ENCODE measurements around the gene ERCC6L2. TPM values are rescaled to one million over a fixed set of nuclear protein-coding genes. Genes with fewer than 3 reads are reported as not detected.

ERCC6L2 gene
- total RNA-seq, 2 donors from 2014 or later, result 38.6 to 43.4 TPM

DNA sequence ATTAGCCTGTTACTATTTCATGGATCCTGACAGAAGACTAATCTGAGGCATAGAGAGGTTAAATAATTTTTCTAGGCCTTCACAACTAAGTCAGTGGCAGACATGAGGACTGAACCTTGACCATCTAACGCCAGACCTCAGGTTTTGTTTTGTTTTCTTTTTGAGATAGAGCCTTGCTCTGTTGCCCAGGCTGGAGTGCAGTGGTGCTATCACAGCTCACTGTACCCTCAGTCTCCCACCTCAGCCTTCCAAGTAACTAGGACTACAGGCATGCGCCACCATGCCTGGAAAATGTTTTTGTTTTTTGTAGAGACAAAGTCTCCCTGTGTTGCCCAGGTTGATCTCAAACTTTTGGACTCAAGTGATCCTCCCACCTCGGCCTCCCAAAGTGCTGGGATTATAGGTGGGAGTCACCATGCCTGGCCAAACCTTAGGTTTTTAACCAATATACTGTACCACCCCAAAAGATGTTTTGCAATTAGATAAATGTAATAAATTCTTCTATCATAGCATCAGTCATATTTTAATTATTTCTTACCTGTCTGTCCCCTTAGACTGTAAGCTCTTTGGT lies 35.4 kb downstream of the ERCC6L2 start:
- Histone ChIP-seq H3K27ac (no peak overlapping the region), H3K4me3 (no peak overlapping the region), H3K27me3 (no peaks in the 10 kb centered on the region), H3K4me1 (no peaks in the 10 kb centered on the region), H3K36me3 (peaks cover 8% of the 10 kb centered on the region), H3K9me3 (no peaks in the 10 kb centered on the region)
- DNase-seq (ENCODE audit: low spot score), result no peak
- TF ChIP-seq, protein P1, sequence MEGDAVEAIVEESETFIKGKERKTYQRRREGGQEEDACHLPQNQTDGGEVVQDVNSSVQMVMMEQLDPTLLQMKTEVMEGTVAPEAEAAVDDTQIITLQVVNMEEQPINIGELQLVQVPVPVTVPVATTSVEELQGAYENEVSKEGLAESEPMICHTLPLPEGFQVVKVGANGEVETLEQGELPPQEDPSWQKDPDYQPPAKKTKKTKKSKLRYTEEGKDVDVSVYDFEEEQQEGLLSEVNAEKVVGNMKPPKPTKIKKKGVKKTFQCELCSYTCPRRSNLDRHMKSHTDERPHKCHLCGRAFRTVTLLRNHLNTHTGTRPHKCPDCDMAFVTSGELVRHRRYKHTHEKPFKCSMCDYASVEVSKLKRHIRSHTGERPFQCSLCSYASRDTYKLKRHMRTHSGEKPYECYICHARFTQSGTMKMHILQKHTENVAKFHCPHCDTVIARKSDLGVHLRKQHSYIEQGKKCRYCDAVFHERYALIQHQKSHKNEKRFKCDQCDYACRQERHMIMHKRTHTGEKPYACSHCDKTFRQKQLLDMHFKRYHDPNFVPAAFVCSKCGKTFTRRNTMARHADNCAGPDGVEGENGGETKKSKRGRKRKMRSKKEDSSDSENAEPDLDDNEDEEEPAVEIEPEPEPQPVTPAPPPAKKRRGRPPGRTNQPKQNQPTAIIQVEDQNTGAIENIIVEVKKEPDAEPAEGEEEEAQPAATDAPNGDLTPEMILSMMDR (IDR thresholded peaks at IDR 0.05), result no peak

DNA sequence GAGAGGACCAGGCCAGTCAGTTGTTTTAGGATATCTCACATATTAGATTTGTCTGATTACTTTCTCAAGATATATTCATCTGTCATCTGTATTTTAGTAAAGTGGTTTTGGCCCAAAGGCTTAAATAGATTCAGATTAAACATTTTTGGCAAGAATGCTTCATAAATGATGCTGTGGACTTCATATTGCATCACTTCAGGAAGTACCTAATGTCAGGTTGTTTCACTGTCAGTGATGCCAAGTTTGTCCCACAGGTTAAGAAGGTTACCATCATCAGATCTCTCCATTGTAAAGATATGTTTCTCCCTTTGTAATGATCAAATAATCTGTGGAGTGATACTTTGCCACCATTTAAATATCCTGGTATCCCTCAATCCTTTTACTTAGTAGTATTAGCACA lies 37.3 kb downstream of the ERCC6L2 start:
- Histone ChIP-seq H3K27ac (no peak overlapping the region), H3K36me3 (peaks cover 12% of the 10 kb centered on the region), H3K4me1 (no peaks in the 10 kb centered on the region), H3K9me3 (no peaks in the 10 kb centered on the region), H3K4me3 (no peak overlapping the region), H3K27me3 (no peaks in the 10 kb centered on the region)
- no peak for DNase-seq (ENCODE audit: low spot score)
- TF ChIP-seq, protein P1 (IDR thresholded peaks at IDR 0.05), result no peak

DNA sequence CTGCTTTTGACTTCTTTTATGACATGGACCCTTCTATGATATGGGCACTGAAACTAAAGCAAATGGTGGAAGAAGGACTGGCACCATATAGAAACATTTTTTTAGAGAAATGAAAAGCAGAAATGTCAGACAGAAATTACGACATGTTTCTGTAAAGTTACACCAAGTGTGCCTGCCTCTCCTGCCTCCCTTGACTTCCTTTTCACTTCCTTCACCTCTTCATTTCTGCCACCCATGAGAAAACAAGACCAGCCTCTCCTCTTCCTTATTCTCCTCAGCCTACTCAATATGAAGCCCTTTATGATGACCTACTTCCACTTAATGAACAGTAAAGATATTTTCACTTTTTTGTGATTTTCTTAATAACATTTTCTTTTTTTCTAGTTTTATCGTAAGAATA lies 44.5 kb downstream of the ERCC6L2 start:
- no peak overlapping the region for H3K4me3 ChIP-seq
- TF ChIP-seq, protein P1 (IDR thresholded peaks at IDR 0.05), result no peak
- no peak for DNase-seq (ENCODE audit: low spot score)
- H3K36me3 ChIP-seq, result peaks cover 41% of the 10 kb centered on the region
- H3K27me3 ChIP-seq, result no peaks in the 10 kb centered on the region
- H3K4me1 ChIP-seq, result no peaks in the 10 kb centered on the region
- no peak overlapping the region for H3K27ac ChIP-seq
- H3K9me3 ChIP-seq, result no peaks in the 10 kb centered on the region

DNA sequence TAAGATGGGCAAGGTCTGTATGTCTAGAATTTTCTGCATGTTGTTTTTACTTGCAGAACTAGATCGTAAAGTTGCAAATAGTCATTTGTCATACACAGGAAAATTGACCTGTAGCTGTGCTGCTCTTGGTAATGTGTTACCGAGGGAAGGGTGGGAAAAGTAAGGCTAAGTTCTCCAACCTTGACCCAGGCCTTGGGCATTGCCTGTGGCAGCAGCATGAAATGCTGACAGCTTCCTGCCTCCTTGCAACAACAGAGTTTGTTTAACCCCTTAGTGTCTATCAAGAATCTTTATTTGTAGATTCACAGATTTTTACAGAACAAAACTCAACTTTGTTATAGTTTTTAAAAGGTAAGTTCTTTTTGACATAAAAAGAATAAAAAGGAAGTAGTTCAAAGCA lies 48.3 kb downstream of the ERCC6L2 start:
- TF ChIP-seq, protein P1 (IDR thresholded peaks at IDR 0.05), result no peak
- peaks cover 50% of the 10 kb centered on the region for H3K36me3 ChIP-seq
- no peak overlapping the region for H3K4me3 ChIP-seq
- H3K4me1 ChIP-seq, result no peaks in the 10 kb centered on the region
- DNase-seq (ENCODE audit: low spot score), result no peak
- H3K9me3 ChIP-seq, result no peaks in the 10 kb centered on the region
- H3K27me3 ChIP-seq, result no peaks in the 10 kb centered on the region
- no peak overlapping the region for H3K27ac ChIP-seq

DNA sequence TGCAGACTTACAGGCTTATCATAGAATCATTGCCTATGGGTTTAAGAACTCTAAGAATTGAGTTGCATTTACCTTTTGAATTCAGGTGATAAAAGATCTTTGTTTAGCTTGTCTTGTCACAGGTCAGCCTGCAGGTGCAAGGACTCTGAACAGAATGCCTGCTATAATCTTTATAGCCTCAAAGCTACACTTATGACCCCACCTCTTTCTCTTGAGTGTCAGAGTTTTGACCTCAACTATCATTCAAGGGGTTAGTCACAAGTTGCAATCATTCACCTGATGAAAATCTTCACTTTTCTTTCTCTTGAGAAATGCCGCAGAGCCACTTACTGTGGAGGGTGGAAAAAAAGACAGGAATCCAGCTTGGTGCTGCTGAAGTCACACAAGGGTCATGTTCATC lies 49.5 kb downstream of the ERCC6L2 start:
- Histone ChIP-seq H3K9me3 (no peaks in the 10 kb centered on the region), H3K27me3 (no peaks in the 10 kb centered on the region), H3K36me3 (peaks cover 53% of the 10 kb centered on the region), H3K4me1 (no peaks in the 10 kb centered on the region), H3K4me3 (no peak overlapping the region), H3K27ac (no peak overlapping the region)
- DNase-seq (ENCODE audit: low spot score), result no peak
- TF ChIP-seq, protein P1 (IDR thresholded peaks at IDR 0.05), result no peak

Data from right atrium auricular region (tissue), 2 donors.